NB4 (cell line): ENCODE results near the gene ZNF319.

Source experiments
- DNase-seq: peaks from one replicate; pipeline ENCODE4 v3.0.0; 2010; ENCODE audit warnings: low read depth
- H3K4me3 ChIP-seq: one replicate; pipeline ENCODE4 v1.5.1; 2011; ENCODE audit warnings: mild to moderate bottlenecking, low read depth, low read length, moderate library complexity
- CTCF ChIP-seq: IDR thresholded peaks from one replicate; pipeline ENCODE4 v1.5.1; 2012; ENCODE audit warnings: low read depth, low read length
- MAX ChIP-seq: IDR thresholded peaks from 2 replicates; pipeline ENCODE4 v1.6.1; 2011; ENCODE audit warnings: low read depth, low read length
- MYC ChIP-seq: IDR thresholded peaks from 2 replicates; pipeline ENCODE4 v1.6.1; 2011; ENCODE audit warnings: low read depth, low read length
- POLR2A ChIP-seq: IDR thresholded peaks from 2 replicates; pipeline ENCODE4 v1.6.1; 2011; ENCODE audit warnings: mild to moderate bottlenecking; ENCODE audit not compliant: insufficient read length; ENCODE audit errors: extremely low read depth

ZNF319 gene

GRCh38 chr16:58027161-58027915 is 26.9 kb upstream of the ZNF319 start:
- no peak for DNase-seq
- H3K4me3 ChIP-seq, result no peak overlapping the region
- TF ChIP-seq CTCF (no peak), MAX (no peak), POLR2A (no peak), MYC (no peak)

DNA sequence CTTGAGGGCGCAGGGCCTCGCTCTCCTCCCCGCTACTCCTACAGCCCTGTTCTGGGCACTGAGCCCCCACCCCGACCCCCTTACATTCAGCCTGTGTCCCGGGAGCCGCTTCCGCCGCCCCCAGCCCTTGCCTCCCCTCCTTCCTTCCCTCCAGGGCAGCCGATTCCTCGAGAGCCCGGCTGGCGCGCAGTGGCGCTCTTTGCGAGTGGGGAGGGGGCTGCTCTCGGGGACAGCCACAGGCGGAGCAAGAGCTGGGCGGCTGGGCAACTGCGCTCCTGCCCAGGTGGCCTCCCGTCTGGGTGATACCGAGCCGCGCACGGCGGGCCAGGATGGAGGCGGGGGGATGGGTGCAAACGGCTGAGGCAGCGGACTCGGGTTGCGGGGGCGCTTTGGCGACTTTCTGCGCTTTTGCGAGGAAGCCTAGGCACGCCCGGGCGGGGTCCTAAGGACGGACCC is 26.3 kb upstream of the ZNF319 start:
- DNase-seq, result no peak
- no peak overlapping the region for H3K4me3 ChIP-seq
- TF ChIP-seq CTCF (no peak), MAX (no peak), POLR2A (no peak), MYC (no peak)

DNA sequence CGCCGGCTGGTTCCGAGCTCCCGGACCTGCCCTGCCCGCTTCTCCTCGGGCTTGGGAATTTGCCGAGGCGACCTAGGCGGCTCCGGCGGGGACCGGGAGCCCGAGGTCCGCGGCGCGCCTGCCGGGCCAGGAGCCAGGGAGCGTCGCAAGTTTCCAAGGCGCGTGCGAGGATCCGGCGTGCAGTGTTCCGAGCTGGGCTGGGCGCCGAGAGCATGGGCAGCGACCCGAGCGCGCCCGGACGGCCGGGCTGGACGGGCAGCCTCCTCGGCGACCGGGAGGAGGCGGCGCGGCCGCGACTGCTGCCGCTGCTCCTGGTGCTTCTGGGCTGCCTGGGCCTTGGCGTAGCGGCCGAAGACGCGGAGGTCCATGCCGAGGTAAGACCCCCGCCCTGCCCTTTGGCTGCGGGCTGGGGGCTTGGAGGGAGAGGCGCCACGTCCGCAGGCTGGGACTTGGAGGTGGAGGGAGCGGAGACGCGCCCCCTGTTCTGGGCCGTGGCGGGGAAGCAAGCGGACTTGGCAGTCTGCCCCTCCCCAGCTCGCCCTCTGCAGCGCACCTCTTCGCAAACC is 25.8 kb upstream of the ZNF319 start:
- H3K4me3 ChIP-seq, result peak overlapping the region; percentile 7
- DNase-seq, result peak; percentile 61
- TF ChIP-seq MAX, result no peak
- no peak for TF ChIP-seq POLR2A
- no peak for TF ChIP-seq CTCF
- TF ChIP-seq MYC, result no peak

DNA sequence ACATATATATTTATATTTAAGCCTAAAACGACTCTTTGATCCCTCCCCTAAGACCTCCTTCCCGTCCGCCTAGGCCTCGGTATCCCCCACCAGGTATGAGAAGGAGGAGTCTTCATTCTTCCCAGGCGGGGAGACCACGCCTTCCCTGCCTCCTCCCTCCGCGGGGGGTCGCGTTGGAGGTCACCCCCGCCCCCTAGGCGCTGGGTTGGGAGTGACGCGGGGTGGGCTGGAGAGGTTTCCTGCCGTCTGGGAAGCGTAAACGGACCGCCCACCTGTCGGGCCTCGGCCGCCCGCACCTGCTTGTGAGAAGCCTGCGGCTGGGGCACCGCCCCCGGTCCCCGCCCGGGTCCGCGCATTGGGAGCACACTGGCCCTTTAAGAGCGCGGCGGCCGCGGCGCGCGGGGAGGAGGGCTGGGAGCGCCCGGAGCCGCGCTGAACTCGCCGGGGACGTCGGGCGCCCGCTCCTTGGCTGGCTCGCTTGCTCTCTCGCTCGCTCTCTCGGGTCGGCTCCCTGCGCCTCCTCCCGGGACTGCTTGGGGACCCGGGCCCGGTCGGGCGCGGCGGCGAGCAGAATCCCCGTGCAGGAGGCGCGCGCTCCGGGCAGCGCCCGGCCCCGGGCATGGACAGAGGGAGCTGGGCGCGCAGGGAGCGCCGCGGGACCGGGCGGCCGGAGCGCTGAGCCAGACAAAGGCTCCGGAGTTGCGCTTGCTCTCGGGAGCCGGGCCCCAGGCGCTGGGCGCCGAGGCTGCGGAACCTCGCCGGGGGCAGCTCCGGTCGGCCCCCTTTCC is 25.1 kb upstream of the ZNF319 start, which contains the start of gene MMP15:
TSS of gene MMP15 (plus strand) at position 404 of the 788 bp plus-strand sequence. CDS start 597 bp downstream, outside the sequence.
- peak; percentile 78 for DNase-seq
- H3K4me3 ChIP-seq, result peak within 1 kb of the TSS; percentile 32

More for the DNA sequence above, 25.1 kb upstream of the ZNF319 start, which contains the start of gene MMP15:
- TF ChIP-seq POLR2A (no peak), MAX (no peak), CTCF (peak; percentile 2), MYC (no peak)
